Measurements from ENCODE around the gene CDY2A. TPM values are rescaled to one million over a fixed set of nuclear protein-coding genes. Genes with fewer than 3 reads are reported as not detected.
"Not testable (repeated sequence)": the region's sequence is repeated elsewhere in the genome, so short reads cannot be mapped to it uniquely, and the experiment has no call there.

The CDY2A gene, protein sequence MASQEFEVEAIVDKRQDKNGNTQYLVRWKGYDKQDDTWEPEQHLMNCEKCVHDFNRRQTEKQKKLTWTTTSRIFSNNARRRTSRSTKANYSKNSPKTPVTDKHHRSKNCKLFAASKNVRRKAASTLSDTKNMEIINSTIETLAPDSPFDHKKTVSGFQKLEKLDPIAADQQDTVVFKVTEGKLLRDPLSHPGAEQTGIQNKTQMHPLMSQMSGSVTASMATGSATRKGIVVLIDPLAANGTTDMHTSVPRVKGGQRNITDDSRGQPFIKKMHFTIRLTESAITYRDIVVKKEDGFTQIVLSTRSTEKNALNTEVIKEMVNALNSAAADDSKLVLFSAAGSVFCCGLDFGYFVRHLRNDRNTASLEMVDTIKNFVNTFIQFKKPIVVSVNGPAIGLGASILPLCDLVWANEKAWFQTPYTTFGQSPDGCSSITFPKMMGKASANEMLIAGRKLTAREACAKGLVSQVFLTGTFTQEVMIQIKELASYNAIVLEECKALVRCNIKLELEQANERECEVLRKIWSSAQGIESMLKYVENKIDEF
- not detected for total RNA-seq

DNA sequence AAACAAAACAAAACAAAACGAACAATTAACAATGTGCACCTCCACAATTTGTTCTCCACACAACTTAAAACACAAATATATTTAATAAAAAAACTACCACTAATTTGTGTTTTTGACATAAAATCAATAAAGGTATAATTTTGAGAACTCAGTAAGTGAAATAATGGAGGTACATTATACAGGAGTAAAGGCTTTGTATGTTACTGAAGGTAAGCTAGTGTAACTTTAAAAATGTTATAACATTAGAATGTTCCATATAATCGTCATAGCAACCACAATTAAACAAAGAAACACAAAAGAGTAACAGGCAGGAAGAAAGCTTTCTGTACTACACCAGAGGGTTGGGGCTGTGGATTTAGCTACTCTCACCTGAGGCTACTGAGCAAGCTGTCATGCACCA is at the start of gene CDY2A:
Gene CDY2A, plus strand, starts transcription at position 301 of the 400 bp plus-strand sequence. CDS start 328 bp downstream, outside the sequence.
- CTCF ChIA-PET, POLR2A ChIA-PET: not testable (repeated sequence)

DNA sequence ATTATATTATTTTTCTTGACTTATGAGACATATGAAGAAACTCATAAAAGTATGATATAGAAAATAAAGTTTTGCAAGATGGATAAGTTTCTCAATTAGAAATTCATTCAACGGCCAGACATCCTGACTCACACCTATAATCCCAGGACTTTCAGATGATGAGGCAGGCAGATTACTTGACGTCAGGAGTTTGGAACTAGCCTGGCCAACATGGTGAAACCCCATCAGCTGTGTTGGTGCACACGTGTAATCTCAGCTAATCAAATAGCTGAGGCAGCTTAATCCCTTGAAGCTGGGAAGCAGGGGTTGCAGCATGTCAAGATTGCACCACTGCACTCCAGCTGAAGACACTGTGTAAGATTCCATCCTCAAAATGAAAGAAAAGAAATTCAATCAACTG is 28.0 kb upstream of the CDY2A start:
- CTCF ChIA-PET, POLR2A ChIA-PET: not testable (repeated sequence)

DNA sequence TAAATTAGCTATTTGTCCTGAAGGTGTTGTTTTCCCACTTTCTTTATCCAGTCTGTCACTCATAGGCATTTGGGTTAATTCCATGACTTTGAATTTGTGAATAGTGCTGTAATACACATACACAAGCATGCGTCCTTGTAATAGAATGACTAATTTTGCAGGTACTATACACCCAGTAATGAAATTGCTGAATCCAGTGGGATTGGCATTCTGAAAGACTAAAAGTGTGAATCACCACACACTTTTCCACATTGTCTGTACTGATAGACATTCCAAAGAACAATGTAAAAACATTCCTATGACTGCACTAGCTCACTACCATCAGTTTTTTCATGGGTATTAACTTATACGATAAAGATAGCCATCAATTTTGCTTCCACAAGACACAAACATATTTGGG is 27.3 kb upstream of the CDY2A start:
- CTCF ChIA-PET, POLR2A ChIA-PET: not testable (repeated sequence)

DNA sequence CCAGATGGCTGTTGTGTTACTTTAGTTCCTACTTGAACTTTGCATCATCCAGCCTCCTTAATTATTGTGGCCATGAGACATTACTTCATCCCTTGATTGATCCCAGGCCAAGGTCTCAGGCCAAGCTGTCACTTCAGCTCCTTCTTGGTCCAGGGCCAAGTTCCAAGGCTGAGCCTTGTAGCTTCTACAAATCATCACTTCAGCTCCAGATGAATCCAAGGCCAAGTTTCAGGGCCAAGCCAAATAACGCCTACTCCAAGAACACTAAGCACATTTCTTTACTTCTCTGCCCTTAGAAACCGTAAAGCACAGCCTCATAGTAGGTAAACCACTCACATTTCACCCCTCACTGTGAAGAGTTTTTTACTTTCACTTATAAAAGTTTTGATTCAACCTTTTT is 1.7 kb upstream of the CDY2A start:
- POLR2A ChIA-PET, CTCF ChIA-PET: not testable (repeated sequence)

DNA sequence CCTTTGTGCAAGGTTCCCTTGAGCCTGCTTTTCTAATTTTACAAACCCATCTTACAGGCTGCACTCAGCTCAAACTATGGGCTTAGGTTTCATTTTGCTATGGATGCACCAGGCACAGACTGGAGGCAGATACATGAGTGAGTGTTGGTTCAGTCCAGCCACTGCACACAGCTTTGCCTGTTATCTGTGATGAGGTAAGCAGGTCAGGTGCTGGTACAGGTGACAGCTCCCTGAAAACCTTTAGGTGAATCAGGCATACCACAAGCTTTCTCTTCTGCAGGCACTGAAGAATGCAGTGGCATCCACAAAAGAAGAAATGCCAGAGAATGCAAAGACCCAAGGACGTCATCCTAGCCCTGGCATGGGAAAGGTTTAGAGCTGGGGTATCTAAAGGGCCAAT is 3.3 kb downstream of the CDY2A start:
- CTCF ChIA-PET, POLR2A ChIA-PET: not testable (repeated sequence)

DNA sequence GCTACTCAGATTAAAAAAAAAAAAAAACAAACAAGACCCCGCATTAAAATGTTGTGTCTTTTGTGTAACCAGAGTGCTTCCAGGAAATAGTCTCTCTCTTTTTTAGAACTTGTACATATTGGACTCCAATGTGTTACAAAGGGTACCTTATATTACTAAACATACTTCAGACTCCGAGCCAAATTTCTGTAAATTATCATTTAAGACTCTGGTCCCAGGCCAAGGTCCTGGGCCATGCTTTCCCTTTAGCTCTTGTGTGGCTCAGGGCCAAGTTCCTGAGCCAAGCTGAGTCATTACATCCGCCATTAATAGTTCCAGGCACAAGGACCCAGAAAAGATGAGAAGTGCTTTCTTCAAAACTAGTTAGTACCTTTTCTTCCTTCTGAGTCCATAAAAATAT is 4.6 kb downstream of the CDY2A start:
- CTCF ChIA-PET, POLR2A ChIA-PET: not testable (repeated sequence)

DNA sequence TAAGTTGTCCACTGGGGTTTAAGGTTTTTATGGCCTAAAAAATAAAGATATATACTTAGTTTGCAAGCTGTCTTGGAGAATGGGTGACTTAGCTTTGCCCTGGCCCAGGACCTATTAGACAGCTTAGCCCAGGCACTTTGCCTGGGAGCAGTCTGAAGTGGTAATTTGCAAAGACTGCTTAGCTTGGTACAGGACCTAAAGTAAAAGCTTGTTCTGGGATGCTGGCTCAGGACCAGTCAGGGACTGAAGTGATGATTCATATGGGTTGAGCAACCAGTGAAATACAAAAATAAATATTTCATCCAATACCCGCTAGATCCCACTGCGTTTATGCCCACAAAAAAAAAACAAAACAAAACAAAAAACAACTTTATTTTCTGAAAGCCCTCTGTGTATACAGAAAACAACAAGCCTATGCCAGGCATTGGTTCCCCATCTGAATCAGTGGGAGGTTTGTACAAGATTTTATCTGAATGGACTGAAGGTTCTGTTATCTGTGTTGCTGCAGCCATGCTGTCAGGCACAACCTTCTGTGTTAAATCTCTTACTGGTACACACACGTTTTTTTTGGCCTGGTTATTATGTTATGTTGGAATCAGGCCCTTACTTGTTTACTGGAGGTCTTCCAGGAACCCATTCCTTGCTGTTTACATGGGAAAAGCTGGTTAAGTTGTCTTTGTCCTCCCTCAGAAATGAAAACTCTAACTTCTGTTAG is 8.7 kb downstream of the CDY2A start:
- CTCF ChIA-PET, POLR2A ChIA-PET: not testable (repeated sequence)

DNA sequence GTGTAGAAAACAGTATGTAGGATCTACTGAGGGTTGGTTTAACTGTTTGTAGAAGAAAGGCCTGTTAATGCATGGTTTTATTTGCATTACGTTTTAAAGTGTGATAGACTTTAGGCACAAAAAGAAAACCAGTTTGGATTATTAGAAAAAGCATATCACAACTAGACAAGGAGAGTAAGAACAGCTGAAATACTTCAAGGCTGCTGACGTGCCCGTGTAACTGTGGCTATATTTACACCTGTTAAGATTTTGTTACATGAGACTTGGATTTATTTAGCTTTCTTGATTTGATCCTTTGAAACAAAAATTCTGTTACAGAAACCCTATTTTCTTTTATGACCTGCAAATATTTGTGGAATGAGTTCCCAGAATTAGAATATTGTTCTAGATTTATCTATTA is 9.3 kb downstream of the CDY2A start:
- POLR2A ChIA-PET, CTCF ChIA-PET: not testable (repeated sequence)

DNA sequence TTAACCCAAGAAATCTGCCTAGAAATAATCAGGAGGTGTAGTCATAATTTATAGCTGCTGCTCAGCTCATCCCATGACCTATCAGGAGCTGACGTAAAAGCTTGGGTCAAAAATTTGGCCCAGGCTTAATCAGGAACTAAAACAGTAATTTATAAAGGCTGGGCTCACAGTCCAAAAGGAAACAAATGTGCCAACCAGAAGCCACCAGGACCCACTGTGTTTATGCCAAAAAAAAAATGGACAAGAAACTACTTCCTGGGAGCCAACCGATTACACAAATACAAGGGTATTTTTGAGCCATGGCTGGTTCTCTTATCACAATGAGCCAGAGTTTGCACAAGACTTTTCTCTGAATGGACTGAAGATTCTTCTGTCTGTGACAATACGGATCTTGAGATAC is 19.4 kb downstream of the CDY2A start:
- POLR2A ChIA-PET, CTCF ChIA-PET: not testable (repeated sequence)

DNA sequence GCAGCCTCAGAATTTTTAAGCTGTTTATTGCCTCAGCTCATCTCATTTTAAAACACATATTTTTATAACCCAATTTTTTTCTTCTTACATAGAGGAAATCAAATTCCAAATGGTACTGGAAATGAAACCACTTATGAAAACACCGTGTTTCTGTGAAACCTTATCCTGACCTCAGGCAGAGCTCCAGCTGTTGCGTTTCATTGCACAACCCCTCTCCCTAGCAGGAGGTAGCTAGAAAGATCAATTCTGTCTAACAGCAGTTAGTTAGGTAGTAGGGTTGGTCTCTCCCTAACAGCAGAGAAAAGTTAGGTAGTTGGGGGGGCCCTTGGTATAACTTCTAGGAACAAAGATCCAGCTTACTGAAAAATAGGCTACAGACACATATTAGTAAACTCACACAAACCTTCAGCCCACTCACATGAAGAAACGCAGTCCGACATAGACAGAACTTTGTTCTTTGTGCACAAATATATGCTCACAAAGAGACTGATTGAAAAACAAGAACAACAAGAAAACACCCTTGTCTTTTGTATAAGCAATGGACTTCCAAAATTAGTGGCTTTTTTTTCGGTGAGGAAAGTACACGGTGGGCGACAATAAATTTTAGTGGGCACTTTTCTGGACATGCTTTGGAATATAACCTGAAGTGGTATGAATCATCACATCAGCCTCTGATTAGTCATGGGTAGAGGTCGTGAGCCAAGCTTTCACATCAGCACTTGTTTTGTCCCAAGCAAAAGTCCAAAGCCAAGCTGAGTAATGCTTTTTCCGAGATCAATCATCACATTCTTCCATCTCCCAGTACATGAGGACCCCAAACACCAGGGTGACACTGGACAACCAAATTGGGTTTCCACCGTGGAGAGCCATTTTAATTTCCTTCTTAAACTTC is 22.8 kb downstream of the CDY2A start:
- CTCF ChIA-PET, POLR2A ChIA-PET: not testable (repeated sequence)

DNA sequence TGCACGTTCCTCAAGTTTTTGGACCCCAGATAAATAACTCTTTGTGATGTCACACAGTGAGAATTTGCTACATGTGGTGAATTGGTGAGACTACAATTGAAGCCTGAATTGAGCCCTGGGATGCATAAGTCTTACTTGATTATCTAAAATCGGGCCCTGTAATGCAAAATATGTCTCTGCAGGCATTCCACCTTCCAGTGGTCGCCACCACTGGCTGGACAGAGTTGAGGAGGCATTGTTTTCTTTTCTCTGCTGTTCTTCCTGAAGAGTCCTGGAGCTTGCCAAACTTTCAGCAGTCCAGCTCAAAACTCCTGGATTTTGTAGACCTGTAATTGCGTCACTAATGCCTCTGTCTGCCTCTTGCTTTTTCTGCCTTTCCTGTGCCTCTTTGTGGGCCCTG is 23.5 kb downstream of the CDY2A start:
- POLR2A ChIA-PET, CTCF ChIA-PET: not testable (repeated sequence)

DNA sequence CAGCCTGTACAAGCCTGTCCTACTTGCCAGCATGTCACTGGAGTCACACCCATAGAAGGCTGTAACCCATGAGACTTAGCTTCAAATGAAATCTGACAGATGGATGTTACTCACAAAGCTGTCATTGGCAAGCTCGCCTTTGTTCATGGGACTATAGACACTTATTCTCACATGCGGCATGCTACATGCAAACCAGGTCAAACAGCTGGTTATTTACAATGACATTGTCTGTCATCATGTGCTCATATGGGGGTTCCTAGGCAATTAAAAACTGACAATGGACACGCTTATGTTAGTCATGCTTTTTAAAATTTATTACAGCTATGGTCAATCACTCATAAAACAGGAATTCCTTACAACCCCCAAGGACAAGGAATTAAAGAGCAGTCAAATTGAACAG is 30.9 kb downstream of the CDY2A start:
- POLR2A ChIA-PET, CTCF ChIA-PET: not testable (repeated sequence)

DNA sequence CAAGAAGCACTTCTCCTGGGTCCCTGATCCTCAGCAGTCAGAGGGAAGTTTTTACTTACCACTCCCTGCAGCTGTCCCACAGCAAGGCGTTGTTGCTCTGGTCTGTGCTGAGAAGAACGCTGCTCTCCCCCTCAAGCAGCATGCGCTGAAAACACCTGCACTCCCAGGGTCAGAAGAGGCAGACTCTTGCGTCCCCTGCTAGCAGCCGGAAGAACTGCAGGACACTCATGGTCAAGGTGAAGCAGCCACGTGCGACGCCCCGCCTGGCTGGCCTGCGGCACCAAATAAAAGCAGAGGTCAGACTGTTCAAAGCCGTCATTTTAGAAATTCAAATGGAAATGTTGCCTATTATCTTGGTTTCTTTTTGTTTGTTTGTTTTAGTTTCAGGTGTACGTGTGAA is 47.9 kb downstream of the CDY2A start:
- POLR2A ChIA-PET, CTCF ChIA-PET: not testable (repeated sequence)

Other genes starting within 250 kb of the CDY2A start
- gene CDY2B, start 145.6 kb upstream of the CDY2A start, total RNA-seq = not detected

All from activated CD8-positive, alpha-beta memory T cell treated with anti-CD3 and anti-CD28 coated beads for 36 hours (primary cell).